Urothelium cell line (cell line): ENCODE measurements around the gene FCHSD2.
"Not testable (repeated sequence)": the region's sequence is repeated elsewhere in the genome, so short reads cannot be mapped to it uniquely, and the experiment has no call there.

ENCODE experiments used
- DNase-seq: peaks from one replicate; pipeline ENCODE4 v3.0.0; 2011; ENCODE audit warnings: low spot score, mixed read lengths
- FAIRE-seq: peaks from 2 replicates; lab custom pipeline; 2011; peaks lifted over from hg19 to GRCh38; lab: Jason Lieb, UNC

Gene FCHSD2

GRCh38 chr11:73126804-73127480 lies 15.2 kb downstream of the FCHSD2 start:
- FAIRE-seq (no peak), DNase-seq (no peak)

- no peak for FAIRE-seq
- DNase-seq, result no peak
Observed at GRCh38 chr11:73124800-73125199, 17.3 kb downstream of the FCHSD2 start.

- DNase-seq, FAIRE-seq: not testable (repeated sequence)
Observed at GRCh38 chr11:73123892-73124291, 18.2 kb downstream of the FCHSD2 start.

- FAIRE-seq (no peak), DNase-seq (no peak)
Observed at GRCh38 chr11:73121692-73122091, 20.4 kb downstream of the FCHSD2 start.

GRCh38 chr11:73117071-73117470 lies 25.0 kb downstream of the FCHSD2 start:
- no peak for FAIRE-seq
- no peak for DNase-seq

GRCh38 chr11:73116636-73117035 lies 25.5 kb downstream of the FCHSD2 start:
- DNase-seq, result no peak
- no peak for FAIRE-seq

GRCh38 chr11:73114835-73115220 lies 27.3 kb downstream of the FCHSD2 start:
- no peak for DNase-seq

GRCh38 chr11:73114110-73114834 lies 27.8 kb downstream of the FCHSD2 start:
- no peak for FAIRE-seq

More at GRCh38 chr11:73114835-73115220, 27.3 kb downstream of the FCHSD2 start:
- FAIRE-seq, result no peak

GRCh38 chr11:73113426-73113825 lies 28.7 kb downstream of the FCHSD2 start:
- DNase-seq (no peak), FAIRE-seq (no peak)

More at GRCh38 chr11:73114110-73114834, 27.8 kb downstream of the FCHSD2 start:
- no peak for DNase-seq

- no peak for FAIRE-seq
- DNase-seq, result no peak
Observed at GRCh38 chr11:73107597-73107996, 34.5 kb downstream of the FCHSD2 start.

- DNase-seq (no peak), FAIRE-seq (no peak)
Observed at GRCh38 chr11:73106347-73106746, 35.8 kb downstream of the FCHSD2 start.

- DNase-seq (no peak), FAIRE-seq (no peak)
Observed at GRCh38 chr11:73100578-73100977, 41.5 kb downstream of the FCHSD2 start.

- DNase-seq, result no peak
- FAIRE-seq, result no peak
Observed at GRCh38 chr11:73099512-73100266, 42.4 kb downstream of the FCHSD2 start.

- DNase-seq (no peak), FAIRE-seq (no peak)
Observed at GRCh38 chr11:73095613-73096012, 46.5 kb downstream of the FCHSD2 start.

GRCh38 chr11:73091521-73092305 lies 50.4 kb downstream of the FCHSD2 start:
- FAIRE-seq (no peak), DNase-seq (no peak)

- DNase-seq (no peak), FAIRE-seq (no peak)
Observed at GRCh38 chr11:73087730-73088129, 54.4 kb downstream of the FCHSD2 start.

- FAIRE-seq, result no peak
- no peak for DNase-seq
Observed at GRCh38 chr11:73085189-73085875, 56.8 kb downstream of the FCHSD2 start.

- no peak for DNase-seq
- no peak for FAIRE-seq
Observed at GRCh38 chr11:73078631-73079030, 63.5 kb downstream of the FCHSD2 start.

GRCh38 chr11:73077454-73077853 lies 64.7 kb downstream of the FCHSD2 start:
- FAIRE-seq, result no peak
- DNase-seq, result no peak

GRCh38 chr11:73074319-73074718 lies 67.8 kb downstream of the FCHSD2 start:
- no peak for FAIRE-seq
- DNase-seq, result no peak
